K562 (cell line): ENCODE measurements around the gene OSCP1. TPM values are rescaled to one million over a fixed set of nuclear protein-coding genes. Genes with fewer than 3 reads are reported as not detected.

ENCODE experiments used
- DDX20 ChIP-seq: fragments of 450-650 bp; IDR thresholded peaks from 2 replicates; pipeline ENCODE4 v1.6.1; 2016; ENCODE audit warnings: missing genetic modification characterization, low read depth, mild to moderate bottlenecking, missing compliant biosample characterization, moderate library complexity
- ELF4 ChIP-seq: fragments of 450-650 bp; formaldehyde crosslinking; IDR thresholded peaks from 2 replicates; pipeline ENCODE4 v1.4.0; 2022; ENCODE audit warnings: missing genetic modification characterization
- HDAC2 ChIP-seq: fragments of 450-650 bp; IDR thresholded peaks from 2 replicates; pipeline ENCODE4 v1.6.1; 2016; ENCODE audit warnings: mild to moderate bottlenecking
- HSF4 ChIP-seq: fragments of 250-450 bp; sonication (Bioruptor Pico); IDR thresholded peaks from 2 replicates; pipeline ENCODE4 v2.1.2; 2022; ENCODE audit warnings: mild to moderate bottlenecking, moderate library complexity, borderline replicate concordance
- KLF10 ChIP-seq: fragments of 250-450 bp; sonication (Bioruptor Pico); IDR thresholded peaks from 2 replicates; pipeline ENCODE4 v1.6.1; 2021; ENCODE audit warnings: matching md5 sums
- LCOR ChIP-seq: sonication (generic); formaldehyde crosslinking; IDR thresholded peaks from 2 replicates; pipeline ENCODE4 v1.8.0; 2022; ENCODE audit warnings: mild to moderate bottlenecking, missing genetic modification reagents
- MAFF ChIP-seq: IDR thresholded peaks from 2 replicates; pipeline ENCODE4 v1.6.1; 2012; ENCODE audit warnings: low read length, improper control_type of control experiment
- MECOM ChIP-seq: fragments of 250-450 bp; sonication (Bioruptor Pico); IDR thresholded peaks from 2 replicates; pipeline ENCODE4 v1.8.0; 2022; ENCODE audit warnings: inconsistent platforms
- RBM15 ChIP-seq: fragments of 200-400 bp; formaldehyde crosslinking; IDR thresholded peaks from 2 replicates; pipeline ENCODE4 v1.6.1; 2018; ENCODE audit warnings: mild to moderate bottlenecking, low read length, moderate library complexity; ENCODE audit not compliant: insufficient read depth
- TAL1 ChIP-seq: fragments of 450-650 bp; IDR thresholded peaks from 2 replicates; pipeline ENCODE4 v1.6.1; 2016; ENCODE audit warnings: mild to moderate bottlenecking
- TCF7L2 ChIP-seq: fragments of 150-350 bp; IDR thresholded peaks from 2 replicates; pipeline ENCODE4 v1.6.1; 2016; ENCODE audit warnings: low read depth, mild to moderate bottlenecking, low read length, moderate library complexity
- ZBTB1 ChIP-seq: sonication (generic); formaldehyde crosslinking; IDR thresholded peaks from 2 replicates; pipeline ENCODE4 v1.8.1; 2023; ENCODE audit warnings: missing genetic modification reagents, low read depth, mild to moderate bottlenecking, borderline replicate concordance
- ZNF436 ChIP-seq: fragments of 250-450, 450-650 bp; sonication (Bioruptor Pico); formaldehyde crosslinking; IDR thresholded peaks from 2 replicates; pipeline ENCODE4 v1.7.0; 2020; ENCODE audit warnings: mild to moderate bottlenecking
- polyA plus RNA-seq, 8 experiments: library from polyadenylated mRNA; depleted of rRNA in 4 of 8; stranded (reverse) in 5 of 8; unstranded in 3 of 8; fragments of >200 nt; fragmentation: Nextera tagmentation in 2 of 8; fragmentation: Illumina TruSeq in 1 of 8; extraction: Ambion mirVana in 2 of 8; extraction: Trizol in 1 of 8; gene quantifications; 2 replicates each; pipeline versions ENCODE4 v1.2.1 to v1.2.3, GENCODE V29; 2011 to 2014; ENCODE audit warnings: inconsistent platforms in 1 of 8, missing spikeins in 1 of 8
- total RNA-seq, 7 experiments: library from RNA; depleted of rRNA in 6 of 7; stranded (reverse); fragments of >200 nt in 6 of 7; fragmentation: Illumina TruSeq in 2 of 7; extraction: Trizol in 2 of 7; gene quantifications; 2 replicates each; pipeline versions ENCODE4 v1.2.1 to v1.2.3, GENCODE V29; 2011 to 2021; ENCODE audit warnings: low replicate concordance in 1 of 7
- TF ChIP-seq, protein P1 (sequence below): fragments of 450-650 bp; IDR thresholded peaks from 2 replicates; pipeline ENCODE4 v1.6.1; 2017; ENCODE audit warnings: antibody characterized with exemption
- TF ChIP-seq, protein P2 (sequence below): IDR thresholded peaks from 2 replicates; pipeline ENCODE4 v1.6.1; 2011; ENCODE audit warnings: borderline replicate concordance, low read depth, mild to moderate bottlenecking, moderate library complexity, low read length; ENCODE audit not compliant: insufficient read depth, poor library complexity, severe bottlenecking
- TF ChIP-seq, protein P3 (sequence below): fragments of 250-450 bp; sonication (Bioruptor Pico); IDR thresholded peaks from 2 replicates; pipeline ENCODE4 v1.5.0; 2021
- TF ChIP-seq, protein P4 (sequence below): fragments of 450-650 bp; IDR thresholded peaks from 2 replicates; pipeline ENCODE4 v1.6.1; 2016; ENCODE audit warnings: low read depth, mild to moderate bottlenecking, moderate library complexity

The OSCP1 gene
- total and polyA plus RNA-seq, 9 of the 15 experiments (the other 6 are each of a cell fraction or from before 2014, with no cell fraction given), result 0.15 to 0.40 (median 0.33) TPM; not detected in 5

DNA sequence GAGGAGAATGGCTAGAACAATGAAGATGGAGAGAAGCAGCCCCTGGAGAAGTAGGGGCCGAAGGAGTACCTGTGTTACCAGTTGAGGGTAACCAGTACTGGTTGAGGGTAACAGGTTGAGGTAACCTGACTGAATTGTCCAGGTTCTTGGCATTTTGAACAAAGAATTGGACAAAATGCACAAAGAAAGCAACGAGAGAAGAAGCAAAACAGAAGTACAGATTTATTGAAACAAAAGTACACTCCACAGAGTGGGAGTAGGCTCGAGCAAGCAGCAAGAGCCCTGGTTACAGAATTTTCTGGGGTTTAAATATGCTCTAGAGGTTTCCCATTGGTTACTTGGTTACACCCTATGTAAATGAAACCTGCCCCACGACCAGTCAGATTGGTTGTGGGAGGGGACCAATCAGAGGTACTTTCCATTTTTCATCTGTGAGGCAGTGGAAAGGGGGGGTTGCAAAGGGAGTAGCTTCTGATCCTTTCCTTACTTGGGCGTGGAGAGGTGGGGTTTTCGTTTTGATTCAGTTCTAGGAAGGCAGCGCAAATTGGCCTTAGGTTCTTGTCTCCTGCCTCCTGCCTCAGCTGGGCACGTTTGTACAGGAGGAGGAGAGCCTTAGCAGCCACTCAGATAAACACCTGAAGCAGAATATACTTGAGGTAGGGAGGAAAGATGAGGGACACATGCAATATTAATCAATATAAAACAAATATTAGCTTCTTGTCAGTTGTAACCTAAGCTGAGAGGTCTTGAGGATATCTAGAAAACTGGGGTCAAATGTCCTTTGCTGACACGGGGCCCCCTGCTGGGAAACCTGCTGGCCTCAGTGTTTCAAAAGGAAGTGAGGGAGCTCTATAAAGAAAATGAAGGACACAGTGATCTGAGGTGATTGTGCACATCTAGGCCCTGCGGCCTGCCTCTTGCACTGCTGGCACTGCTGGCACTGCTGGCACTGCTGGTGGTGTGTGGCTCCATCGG is 38.3 kb downstream of the OSCP1 start (continued):
- TF ChIP-seq, protein P1, sequence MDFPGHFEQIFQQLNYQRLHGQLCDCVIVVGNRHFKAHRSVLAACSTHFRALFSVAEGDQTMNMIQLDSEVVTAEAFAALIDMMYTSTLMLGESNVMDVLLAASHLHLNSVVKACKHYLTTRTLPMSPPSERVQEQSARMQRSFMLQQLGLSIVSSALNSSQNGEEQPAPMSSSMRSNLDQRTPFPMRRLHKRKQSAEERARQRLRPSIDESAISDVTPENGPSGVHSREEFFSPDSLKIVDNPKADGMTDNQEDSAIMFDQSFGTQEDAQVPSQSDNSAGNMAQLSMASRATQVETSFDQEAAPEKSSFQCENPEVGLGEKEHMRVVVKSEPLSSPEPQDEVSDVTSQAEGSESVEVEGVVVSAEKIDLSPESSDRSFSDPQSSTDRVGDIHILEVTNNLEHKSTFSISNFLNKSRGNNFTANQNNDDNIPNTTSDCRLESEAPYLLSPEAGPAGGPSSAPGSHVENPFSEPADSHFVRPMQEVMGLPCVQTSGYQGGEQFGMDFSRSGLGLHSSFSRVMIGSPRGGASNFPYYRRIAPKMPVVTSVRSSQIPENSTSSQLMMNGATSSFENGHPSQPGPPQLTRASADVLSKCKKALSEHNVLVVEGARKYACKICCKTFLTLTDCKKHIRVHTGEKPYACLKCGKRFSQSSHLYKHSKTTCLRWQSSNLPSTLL, result no peak
- TF ChIP-seq, protein P2, sequence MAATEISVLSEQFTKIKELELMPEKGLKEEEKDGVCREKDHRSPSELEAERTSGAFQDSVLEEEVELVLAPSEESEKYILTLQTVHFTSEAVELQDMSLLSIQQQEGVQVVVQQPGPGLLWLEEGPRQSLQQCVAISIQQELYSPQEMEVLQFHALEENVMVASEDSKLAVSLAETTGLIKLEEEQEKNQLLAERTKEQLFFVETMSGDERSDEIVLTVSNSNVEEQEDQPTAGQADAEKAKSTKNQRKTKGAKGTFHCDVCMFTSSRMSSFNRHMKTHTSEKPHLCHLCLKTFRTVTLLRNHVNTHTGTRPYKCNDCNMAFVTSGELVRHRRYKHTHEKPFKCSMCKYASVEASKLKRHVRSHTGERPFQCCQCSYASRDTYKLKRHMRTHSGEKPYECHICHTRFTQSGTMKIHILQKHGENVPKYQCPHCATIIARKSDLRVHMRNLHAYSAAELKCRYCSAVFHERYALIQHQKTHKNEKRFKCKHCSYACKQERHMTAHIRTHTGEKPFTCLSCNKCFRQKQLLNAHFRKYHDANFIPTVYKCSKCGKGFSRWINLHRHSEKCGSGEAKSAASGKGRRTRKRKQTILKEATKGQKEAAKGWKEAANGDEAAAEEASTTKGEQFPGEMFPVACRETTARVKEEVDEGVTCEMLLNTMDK, result peak; percentile 4
- TF ChIP-seq MAFF, result no peak
- TF ChIP-seq, protein P3, sequence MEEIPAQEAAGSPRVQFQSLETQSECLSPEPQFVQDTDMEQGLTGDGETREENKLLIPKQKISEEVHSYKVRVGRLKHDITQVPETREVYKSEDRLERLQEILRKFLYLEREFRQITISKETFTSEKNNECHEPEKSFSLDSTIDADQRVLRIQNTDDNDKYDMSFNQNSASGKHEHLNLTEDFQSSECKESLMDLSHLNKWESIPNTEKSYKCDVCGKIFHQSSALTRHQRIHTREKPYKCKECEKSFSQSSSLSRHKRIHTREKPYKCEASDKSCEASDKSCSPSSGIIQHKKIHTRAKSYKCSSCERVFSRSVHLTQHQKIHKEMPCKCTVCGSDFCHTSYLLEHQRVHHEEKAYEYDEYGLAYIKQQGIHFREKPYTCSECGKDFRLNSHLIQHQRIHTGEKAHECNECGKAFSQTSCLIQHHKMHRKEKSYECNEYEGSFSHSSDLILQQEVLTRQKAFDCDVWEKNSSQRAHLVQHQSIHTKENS (CRISPR knock-in tag), result no peak
- 0 out of 2 replicates have a peak, but pooled peaks have one; percentile 22 for TF ChIP-seq HDAC2
- no peak for TF ChIP-seq HSF4 (CRISPR knock-in tag)
- TF ChIP-seq ELF4 (CRISPR knock-in tag), result no peak
- no peak for TF ChIP-seq MECOM (CRISPR knock-in tag)
- TF ChIP-seq LCOR, result peak; percentile 27; the same call in 1 of the 2 replicates
- no peak for TF ChIP-seq ZBTB1 (CRISPR knock-in tag)
- TF ChIP-seq, protein P4, sequence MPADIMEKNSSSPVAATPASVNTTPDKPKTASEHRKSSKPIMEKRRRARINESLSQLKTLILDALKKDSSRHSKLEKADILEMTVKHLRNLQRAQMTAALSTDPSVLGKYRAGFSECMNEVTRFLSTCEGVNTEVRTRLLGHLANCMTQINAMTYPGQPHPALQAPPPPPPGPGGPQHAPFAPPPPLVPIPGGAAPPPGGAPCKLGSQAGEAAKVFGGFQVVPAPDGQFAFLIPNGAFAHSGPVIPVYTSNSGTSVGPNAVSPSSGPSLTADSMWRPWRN, result no peak
- TF ChIP-seq ZNF436, result no peak
- TF ChIP-seq DDX20 (tag), result no peak
- no peak for TF ChIP-seq KLF10 (CRISPR knock-in tag)
- TF ChIP-seq RBM15, result no peak
- no peak for TF ChIP-seq TCF7L2
- no peak for TF ChIP-seq TAL1
